HG03097 (cell line): ENCODE measurements around the gene KCNJ16.

Experiments used
- ATAC-seq: cut with Tn5 transposase; IDR thresholded peaks from one replicate; pipeline ENCODE4 v1.9.1; 2021; ENCODE audit not compliant: unreplicated experiment, low FRiP score

Gene KCNJ16

DNA sequence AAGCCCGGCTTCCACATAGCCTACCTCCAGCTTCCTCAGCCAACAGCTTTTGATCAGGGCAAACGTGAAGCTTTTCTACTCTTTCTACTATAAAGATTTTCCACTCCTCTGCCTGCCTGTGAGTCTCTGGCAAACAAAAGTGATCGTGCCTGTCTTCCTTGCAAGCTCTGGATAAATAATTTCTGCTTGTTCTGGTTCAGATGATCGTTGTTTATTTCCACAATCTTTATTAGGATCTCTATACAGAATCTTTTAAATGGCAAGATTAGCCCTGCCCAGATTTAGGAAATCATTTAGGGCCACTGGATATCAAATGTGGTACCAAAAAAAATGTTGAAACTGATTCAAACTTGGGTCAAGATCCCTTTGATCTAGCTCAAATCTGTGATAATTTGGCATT lies 20.4 kb downstream of the KCNJ16 start:
- no peak for ATAC-seq

DNA sequence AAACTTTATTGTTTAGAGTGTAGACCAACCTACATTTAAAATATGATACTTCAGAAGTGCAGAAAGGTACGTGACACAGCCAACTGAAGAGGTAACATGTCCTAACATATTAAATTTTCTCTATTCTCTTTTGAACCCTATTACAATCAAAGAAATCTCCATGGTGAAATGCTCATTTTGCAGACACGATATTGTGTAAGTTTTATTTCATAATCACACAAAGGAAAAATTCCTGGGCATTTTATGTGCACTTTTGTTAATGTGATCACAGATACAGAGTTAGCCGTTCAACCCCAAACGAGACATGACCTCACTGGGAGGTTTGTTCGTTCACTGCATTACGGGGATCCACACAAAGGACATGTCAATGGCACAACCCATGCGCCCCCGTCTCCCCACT lies 21.8 kb downstream of the KCNJ16 start:
- no peak for ATAC-seq

DNA sequence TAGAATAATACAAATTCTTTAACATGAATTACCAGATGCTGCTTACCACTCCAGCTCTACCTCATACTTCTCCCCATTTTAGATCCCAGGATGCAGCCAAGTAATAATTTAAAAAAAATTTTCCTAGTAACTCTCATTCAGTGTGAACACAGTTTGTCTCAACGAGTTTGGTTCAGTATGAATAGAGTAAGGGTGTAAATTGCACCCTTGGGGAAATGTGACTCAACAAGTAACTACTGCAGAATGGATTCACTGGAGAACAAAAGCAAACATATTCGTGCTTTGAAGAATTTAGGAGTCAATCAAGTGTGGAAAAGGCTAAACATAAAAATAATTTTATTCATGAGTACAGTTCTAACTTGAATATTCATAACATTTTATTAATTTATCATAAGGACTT lies 23.0 kb downstream of the KCNJ16 start:
- ATAC-seq = no peak

DNA sequence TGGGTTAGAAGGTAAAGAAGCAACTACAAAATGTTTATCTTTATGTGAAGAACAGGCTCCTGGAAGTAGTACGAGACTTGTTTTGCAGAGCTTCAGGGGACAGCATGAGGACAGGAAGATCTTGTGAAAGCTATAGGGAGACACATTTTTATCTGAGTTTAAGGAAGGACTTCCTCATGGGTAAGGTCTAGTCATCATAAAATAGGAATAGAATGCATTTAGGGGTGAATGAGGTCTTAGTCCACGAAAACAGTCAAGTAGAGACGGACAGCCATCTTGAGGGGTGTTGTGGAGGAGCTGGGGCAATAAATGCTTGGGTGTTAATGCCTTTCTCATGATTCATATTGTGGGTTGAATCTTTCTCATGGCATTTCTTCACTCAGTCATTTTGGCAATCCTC lies 24.3 kb downstream of the KCNJ16 start:
- no peak for ATAC-seq

DNA sequence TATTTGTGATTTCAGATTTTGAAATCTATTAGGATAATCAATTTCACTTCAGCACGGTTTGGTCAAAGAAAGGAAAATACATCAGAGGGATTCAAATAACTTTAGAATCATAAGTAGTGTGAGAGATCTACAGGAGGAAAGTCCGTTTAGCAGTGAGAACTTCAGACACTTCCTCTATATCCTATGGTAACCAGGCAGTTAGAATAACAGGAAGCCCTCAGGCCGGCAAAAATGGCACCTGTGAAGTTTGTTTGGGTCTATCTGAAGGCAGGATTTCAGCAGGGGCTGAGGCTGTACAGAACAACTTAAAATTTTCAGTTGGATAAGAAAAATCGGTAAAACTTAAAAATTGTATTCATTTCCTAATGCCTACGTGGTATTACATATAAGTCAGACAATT lies 24.9 kb downstream of the KCNJ16 start:
- no peak for ATAC-seq

DNA sequence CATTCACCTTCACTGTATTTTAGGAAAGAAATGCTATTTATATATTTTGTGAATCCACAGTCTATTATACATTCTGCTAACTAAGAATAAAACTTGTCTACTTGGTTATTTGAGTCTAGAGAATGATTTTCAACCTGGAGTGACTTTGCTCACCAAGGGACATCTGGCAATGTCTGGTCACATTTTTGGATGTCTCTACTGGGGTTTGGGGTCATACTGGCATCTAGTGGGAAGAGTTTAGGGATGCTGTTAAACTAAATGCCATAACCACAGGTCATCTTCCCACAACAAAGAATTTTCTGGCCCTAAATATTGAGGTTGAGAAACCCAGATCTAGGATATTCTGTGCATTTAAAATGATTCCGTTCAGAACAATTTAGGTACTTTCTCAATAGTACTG lies 26.0 kb downstream of the KCNJ16 start:
- ATAC-seq = no peak

DNA sequence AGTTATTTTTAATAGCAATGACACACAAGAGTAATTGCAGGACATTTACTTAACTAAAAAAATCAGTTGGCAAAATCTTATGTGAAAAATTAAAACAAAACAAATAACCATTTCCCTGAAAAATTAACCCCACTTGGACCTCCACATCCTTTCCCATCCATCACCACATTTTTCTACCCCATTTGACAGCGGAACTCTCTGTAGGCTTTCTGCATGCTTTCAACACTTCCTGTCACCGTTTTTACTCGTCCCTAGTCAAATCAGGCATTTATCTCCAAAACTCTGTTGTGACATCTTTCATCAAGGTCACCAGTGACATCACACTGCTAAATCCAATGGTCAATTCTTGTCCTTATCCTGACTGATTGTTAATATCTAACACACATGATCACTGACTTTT lies 27.5 kb downstream of the KCNJ16 start:
- no peak for ATAC-seq

DNA sequence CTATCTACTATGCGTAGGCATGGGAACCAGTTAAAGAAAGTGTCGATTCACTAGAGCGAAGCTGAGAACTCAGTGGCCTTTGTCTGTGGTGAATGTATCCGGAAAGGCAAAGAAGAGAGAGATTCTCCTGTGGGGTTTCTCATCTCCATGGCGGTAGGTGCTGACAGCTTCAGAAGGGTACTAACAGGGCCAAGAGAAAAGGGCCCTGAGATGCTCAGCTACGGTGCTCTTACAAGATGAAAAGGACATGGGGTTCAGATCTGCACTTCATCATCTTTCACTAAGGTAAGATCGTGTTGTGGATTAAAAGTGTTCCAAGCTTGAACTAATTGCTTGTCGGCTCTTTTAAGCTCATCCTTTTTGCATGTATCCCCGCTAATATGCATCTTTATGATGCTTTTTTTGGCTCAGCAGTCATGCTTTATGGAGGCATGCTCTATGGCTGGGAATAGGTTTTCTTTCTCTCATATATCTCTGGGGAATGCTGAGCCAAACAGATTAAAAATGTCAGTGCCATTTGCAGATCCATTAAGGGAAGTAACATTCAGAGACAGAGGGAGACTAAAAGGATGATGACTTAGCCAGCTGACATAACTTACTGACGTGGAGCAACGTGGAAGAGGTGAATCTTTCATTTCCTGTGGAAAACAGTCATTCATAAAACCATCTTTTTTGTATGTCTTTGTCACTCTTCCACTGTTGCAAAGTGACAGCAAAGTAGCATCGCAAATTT lies 29.9 kb downstream of the KCNJ16 start:
- ATAC-seq = no peak

DNA sequence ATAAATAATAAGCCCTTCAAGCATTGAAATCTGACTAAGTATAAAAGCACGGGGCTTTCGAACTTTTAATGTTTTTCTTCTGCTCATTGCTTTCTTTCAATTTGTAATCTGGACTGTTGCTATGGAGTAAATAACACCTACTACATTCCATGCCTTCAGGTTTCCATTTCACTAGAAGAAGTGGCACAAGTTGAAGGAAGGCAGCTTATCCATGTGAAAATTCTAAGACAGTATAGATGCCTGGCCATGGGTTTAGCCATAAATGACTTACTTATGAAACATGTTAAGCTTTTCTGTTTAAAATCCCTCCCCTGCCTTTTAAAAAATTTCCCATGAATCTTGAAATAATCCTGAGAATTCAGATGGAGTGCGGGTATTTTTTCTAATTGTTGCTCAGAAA lies 30.6 kb downstream of the KCNJ16 start:
- no peak for ATAC-seq

DNA sequence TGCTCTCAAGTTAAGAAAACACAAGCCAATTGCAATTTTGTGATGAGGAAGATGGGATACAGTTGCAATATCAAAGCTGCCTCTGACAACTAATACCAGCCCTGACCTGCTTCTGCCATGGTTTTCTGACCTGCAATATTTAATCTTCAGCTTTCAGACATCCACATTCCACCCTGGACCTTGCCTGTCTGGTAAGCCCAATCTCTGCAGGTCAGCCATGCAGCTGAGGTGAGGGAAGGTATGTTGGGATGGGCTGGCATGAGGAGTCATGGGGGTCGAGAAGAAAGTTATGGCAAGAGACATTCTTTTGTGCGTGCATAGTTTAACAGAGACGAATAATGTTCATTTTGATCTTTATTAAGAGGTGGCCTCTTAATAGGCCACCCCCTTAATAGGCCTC lies 31.5 kb downstream of the KCNJ16 start:
- no peak for ATAC-seq

DNA sequence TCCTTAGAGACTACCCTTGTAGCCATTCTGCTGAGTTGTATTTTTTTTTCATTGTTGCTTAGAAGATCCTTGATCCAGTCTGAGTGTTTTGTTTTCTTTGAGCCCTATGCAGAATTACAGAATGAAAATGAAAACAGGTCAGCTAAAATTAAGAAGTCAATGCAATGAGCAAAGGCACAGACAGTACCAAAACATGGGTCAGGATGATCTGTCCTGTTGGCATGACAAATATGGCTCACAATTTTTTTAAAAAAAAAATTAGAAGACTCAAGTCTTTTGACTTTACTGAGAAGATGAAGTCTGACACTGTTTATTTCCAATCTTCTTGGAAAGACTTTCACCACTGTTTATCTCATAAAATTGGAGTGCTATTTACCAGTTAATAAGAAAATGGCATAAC lies 32.4 kb downstream of the KCNJ16 start:
- no peak for ATAC-seq

DNA sequence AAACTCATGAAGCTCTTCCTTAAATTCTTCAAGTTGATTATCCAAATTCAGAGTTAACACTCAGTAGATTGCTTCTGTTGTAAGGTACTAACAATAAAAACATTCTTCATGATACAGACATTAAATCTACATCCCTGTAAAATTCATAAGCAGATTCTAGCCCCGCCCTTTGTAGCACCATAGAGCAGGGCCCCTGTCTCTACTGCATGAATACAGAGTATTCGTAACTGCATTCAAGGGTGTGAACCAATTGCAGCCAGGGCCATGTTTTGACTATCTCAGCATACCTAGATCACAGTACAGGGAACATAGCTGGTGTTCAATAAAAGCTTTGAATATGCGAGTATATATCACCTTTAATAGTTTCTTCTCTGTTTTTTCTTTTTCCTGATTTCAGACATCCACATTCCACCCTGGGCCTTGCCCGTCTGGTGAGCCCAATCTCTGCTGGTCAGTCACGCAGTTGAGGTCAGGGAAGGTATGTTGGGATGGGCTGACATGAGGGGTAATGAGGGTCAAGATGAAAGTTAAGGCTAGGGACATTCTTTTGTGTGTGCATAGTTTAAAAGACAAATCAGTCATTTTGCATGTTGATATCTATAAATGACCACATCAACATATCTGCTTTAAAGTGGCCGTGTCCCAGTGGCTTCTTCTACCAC lies 33.0 kb downstream of the KCNJ16 start:
- no peak for ATAC-seq

DNA sequence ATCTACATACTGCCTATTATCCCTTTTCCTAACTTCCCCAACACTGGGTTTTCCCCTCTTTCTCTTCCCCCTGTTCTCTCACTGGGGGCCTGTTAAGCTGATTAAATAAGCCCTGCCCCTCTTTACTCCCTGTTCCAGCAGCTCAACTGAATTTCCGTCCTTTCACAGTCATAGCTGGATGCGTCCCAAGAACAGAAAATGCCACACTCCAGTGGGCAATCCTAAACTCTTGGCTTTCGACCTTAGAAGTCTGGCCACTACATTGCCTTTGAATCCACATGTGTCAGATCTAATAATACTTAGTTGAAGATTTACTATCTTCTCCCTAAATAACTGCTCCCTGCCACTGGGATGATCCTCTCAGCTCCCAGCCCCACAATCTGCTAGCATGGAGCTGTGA lies 34.5 kb downstream of the KCNJ16 start:
- ATAC-seq = no peak

DNA sequence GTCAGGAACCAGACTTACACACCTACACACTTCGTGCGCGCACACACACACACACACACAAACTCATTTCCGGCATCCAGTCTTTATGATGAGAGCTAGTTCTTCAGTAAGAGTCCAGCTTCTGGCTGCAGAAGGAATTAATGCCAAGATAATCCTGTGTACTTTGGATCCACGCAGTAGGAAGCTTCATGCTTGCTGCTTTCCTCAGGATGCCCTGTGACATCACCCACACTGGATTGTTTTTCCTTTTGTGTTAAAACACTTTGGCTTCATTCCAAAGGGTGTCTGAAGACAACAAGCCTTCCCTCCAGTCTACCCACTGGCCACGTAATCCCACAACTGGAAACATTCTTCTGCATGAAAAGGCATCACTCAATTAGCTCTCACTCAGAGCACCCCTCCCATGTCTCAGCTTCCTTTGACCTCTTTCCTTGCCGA lies 35.4 kb downstream of the KCNJ16 start:
- no peak for ATAC-seq

DNA sequence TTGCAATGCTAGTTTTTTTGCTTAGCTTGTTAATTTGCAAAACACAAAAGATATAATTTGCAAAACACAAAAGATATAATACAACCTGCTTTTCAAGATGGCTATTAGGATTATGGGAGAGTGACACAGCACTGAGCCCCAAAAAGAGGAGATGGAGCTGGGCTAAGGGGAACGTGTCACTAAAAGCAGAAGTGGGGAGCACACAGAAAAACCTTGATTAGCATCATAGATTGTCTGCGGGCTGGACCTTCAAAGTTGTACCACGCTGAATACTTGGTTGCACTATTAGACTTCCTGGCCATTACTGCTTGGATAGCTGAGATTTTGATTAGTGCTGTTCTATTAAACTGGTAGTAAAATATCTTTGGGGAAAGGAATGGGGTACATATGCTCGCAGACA lies 36.2 kb downstream of the KCNJ16 start:
- no peak for ATAC-seq

DNA sequence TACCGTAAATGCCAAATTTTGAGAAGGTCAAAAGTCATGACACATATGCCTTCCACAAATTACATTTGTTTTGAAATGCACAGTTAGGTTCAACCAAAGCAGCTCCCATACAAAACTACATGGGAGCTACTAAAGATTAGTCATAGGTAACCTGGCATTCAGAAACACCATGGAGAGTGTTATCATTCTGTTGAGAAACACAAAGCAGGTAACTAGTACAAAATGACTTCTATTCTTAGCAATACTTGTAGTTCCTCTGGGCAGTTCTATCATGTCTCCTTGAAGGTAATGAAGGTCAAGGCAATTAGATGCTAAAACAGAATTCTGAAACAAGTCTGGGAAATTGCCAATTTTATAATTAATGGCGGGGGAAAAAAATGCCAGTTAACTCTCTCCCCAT lies 39.4 kb downstream of the KCNJ16 start:
- ATAC-seq = no peak

DNA sequence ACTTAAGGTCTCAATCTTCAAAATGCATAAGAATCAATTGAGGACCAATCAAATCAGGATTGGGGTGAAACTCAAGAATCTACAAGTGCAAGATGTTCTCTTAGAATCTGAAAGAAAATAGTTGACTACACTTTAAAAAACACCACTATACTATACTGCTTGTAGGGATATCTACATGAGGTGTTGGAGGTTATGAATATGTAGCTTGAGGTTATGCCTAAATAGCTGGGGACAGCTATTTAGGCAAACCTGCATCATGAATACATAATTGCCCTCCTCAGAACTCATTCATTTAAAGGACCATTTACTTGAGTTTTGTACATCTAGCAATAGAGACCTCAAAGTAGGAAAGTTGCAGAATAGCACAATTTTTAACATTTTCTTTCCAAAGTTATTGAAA lies 40.1 kb downstream of the KCNJ16 start:
- no peak for ATAC-seq

DNA sequence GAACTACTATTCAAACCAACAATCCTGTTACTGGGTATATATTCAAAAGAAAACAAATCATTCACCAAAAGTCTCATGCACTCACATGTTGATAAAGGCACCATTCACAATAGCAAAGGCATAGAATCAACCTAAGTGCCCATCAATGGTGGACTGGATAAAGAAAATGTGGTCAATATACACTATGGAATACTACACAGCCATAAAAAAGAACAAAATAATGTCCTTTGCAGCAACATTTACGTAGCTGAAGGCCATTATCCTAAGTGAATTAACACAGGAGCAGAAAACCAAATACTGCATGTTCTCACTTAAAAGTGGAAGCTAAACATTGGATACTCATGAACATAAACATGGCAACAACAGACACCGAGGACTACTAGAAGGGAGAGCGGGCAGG lies 41.9 kb downstream of the KCNJ16 start:
- no peak for ATAC-seq

DNA sequence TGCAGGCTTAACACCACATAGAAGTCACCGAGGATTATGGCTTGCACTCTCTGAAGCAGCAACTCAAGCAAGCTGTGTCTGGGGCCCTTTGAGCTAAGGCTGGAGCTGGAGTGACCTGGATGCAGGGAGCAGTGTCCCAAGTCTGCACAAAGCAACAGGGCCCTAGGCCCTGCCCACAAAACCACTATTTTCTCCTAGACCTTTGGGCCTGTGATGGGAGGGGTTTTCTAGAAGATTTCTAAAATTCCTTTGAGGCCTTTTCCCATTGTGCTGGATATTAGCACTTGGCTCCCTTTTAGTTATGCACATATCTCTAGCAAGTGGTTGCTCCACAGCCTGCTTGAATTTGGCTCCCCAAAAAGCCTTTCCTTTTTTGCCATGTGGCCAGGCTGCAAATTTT lies 44.5 kb downstream of the KCNJ16 start:
- ATAC-seq = no peak

DNA sequence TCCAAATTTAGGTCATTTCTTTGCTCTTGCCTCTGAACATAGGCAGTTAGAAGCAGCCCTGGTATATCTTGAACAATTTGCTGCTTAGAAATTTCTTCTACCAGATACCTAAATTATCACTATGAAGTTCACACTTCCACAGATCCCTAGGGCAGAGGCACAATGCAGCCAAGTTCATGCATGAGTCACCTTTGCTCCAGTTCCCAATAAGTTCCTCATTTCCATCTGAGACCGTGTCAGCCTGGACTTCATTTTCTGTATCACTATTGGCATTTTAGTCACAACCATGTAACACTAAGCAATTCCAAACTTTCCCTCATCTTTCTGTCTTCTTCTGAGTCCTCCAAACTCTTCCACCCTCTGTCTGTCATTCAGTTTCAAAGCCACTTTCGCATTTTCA lies 45.0 kb downstream of the KCNJ16 start:
- ATAC-seq = no peak

DNA sequence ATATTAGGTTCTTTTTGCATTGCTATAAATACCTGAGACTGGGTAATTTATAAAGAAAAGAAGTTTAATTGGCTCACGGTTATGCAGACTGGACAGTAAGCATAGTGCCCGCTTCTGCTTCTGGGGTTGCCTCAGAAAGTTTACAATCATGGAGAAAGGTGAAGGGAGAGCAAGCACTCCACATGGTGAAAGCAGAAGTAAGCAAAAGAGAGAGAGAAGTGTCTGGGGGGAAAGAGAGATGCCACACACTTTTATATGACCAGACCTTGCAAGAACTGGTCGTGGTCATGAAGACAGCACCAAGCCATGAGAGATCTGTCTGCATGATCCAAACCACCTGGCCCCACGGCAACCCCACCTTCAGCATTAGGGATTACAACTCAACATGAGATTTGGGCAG lies 45.4 kb downstream of the KCNJ16 start:
- ATAC-seq = no peak

DNA sequence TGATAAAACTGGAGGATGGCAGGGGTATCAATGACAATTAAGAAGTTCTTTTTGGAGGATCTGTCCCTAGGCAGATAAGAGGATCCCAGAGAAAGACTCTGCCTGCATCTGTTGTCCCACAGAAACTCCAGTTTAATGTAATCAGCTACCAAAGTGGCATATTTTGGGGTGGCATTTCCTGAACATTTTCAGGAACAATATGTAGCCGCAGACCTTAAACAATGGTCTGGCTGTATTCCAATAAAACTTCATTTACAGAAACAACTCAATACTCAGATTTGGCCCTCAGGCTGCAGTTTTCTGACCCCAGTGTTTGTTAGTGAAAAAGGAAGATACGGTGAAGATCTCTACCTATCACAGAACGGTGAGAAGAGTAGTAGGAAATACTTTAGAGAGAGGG lies 46.1 kb downstream of the KCNJ16 start:
- no peak for ATAC-seq

DNA sequence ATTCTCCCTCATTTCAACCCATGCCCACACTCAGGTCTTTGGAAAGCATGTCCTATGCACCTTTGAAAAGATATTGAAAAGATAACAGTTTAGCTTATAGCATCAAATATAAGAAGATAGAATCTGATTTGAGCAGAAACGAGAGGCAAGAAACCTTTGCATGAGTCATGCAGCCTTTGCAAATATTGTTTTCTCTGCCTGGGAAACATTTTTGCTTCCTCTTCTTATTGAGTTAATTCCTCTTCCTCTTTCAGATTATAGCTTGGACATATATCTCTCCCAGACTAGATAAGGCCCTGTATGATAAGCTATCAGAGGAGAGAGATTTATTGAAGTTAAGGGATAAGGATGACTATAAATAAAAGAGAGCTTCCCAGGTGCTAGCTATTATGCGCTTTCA lies 48.2 kb downstream of the KCNJ16 start:
- ATAC-seq = no peak
